Neural cell (in vitro differentiated cells): ENCODE measurements around the gene SOCS6. TPM values are rescaled to one million over a fixed set of nuclear protein-coding genes. Genes with fewer than 3 reads are reported as not detected.

Experiments used
- H2AFZ ChIP-seq: fragments of 200-600, 300-800 bp; sonication (generic), shearing (Covaris generic); 2 replicates; pipeline ENCODE4 v1.6.0; 2014; ENCODE audit warnings: low read depth, mild to moderate bottlenecking, antibody characterized with exemption, low read length, moderate library complexity
- H3F3A ChIP-seq: fragments of 200-600 bp; shearing (Covaris generic); 2 replicates; pipeline ENCODE4 v1.6.1; 2016; ENCODE audit warnings: mild to moderate bottlenecking, moderate library complexity, mixed read lengths, antibody characterized with exemption, low read length; ENCODE audit not compliant: insufficient read depth, poor library complexity, severe bottlenecking
- H3K27ac ChIP-seq: fragments of 200-600, 300-800 bp; sonication (generic), shearing (Covaris generic); 2 replicates; pipeline ENCODE4 v1.5.1; 2014; ENCODE audit warnings: mild to moderate bottlenecking, low read length, moderate library complexity
- H3K27me3 ChIP-seq: fragments of 300-800, 200-600 bp; sonication (generic), shearing (Covaris generic); 2 replicates; pipeline ENCODE4 v1.6.0; 2014; ENCODE audit warnings: mild to moderate bottlenecking, low read depth, low read length, moderate library complexity; ENCODE audit not compliant: insufficient read depth
- H3K36me3 ChIP-seq: fragments of 300-800, 200-600 bp; sonication (generic), shearing (Covaris generic); 2 replicates; pipeline ENCODE4 v1.5.1; 2014; ENCODE audit warnings: mild to moderate bottlenecking, antibody characterized with exemption, low read length, moderate library complexity; ENCODE audit not compliant: insufficient read depth
- H3K4me2 ChIP-seq: fragments of 300-800, 200-600 bp; sonication (generic), shearing (Covaris generic); 2 replicates; pipeline ENCODE4 v1.6.0; 2014; ENCODE audit warnings: mild to moderate bottlenecking, low read length
- H3K4me3 ChIP-seq: fragments of 300-800, 200-600 bp; sonication (generic), shearing (Covaris generic); 2 replicates; pipeline ENCODE4 v1.5.1; 2014; ENCODE audit warnings: mild to moderate bottlenecking, low read length, moderate library complexity
- H3K79me2 ChIP-seq: fragments of 200-600 bp; shearing (Covaris generic); replicated peaks from 2 replicates; pipeline ENCODE4 v1.6.0; 2014; ENCODE audit warnings: mild to moderate bottlenecking, low read length, moderate library complexity; ENCODE audit not compliant: insufficient read depth
- H3K9ac ChIP-seq: fragments of 300-800, 200-600 bp; sonication (generic), shearing (Covaris generic); 2 replicates; pipeline ENCODE4 v1.6.1; 2016; ENCODE audit warnings: mild to moderate bottlenecking, low read length, mixed read lengths
- H3K9me2 ChIP-seq: fragments of 200-600 bp; shearing (Covaris generic); 2 replicates; pipeline ENCODE4 v1.6.1; 2016; ENCODE audit warnings: mild to moderate bottlenecking, low read length, mixed read lengths; ENCODE audit not compliant: insufficient read depth
- H3K9me3 ChIP-seq: fragments of 200-600, 300-800 bp; sonication (generic), shearing (Covaris generic); 2 replicates; pipeline ENCODE4 v1.6.1; 2016; ENCODE audit warnings: mild to moderate bottlenecking, mixed run types, low read length, moderate library complexity, mixed read lengths
- H4K20me1 ChIP-seq: fragments of 200-600 bp; shearing (Covaris generic); 2 replicates; pipeline ENCODE4 v1.6.1; 2016; ENCODE audit warnings: mild to moderate bottlenecking, mixed run types; ENCODE audit not compliant: insufficient read depth
- CTCF ChIP-seq: fragments of 450-650 bp; IDR thresholded peaks from 2 replicates; pipeline ENCODE4 v1.5.1; 2014; ENCODE audit warnings: antibody characterized with exemption, mild to moderate bottlenecking, moderate library complexity; ENCODE audit not compliant: poor library complexity, severe bottlenecking
- EP300 ChIP-seq: fragments of 450-650 bp; conservative IDR thresholded peaks from 2 replicates; pipeline ENCODE4 v1.6.1; 2014; ENCODE audit warnings: antibody characterized with exemption, mild to moderate bottlenecking, moderate library complexity; ENCODE audit not compliant: poor library complexity, severe bottlenecking
- EZH2 ChIP-seq: fragments of 200-600, 300-800 bp; shearing (Covaris generic), sonication (generic); IDR thresholded peaks from 2 replicates; pipeline ENCODE4 v1.6.1; 2014; ENCODE audit warnings: antibody characterized with exemption, low read length, borderline replicate concordance, mild to moderate bottlenecking; ENCODE audit not compliant: insufficient read depth, poor library complexity, severe bottlenecking
- MXI1 ChIP-seq: fragments of 450-650 bp; conservative IDR thresholded peaks from 2 replicates; pipeline ENCODE4 v1.6.1; 2014; ENCODE audit warnings: antibody characterized with exemption, mild to moderate bottlenecking; ENCODE audit not compliant: poor library complexity, severe bottlenecking
- POLR2AphosphoS5 ChIP-seq: IDR thresholded peaks from 2 replicates; pipeline ENCODE4 v1.6.1; 2012
- RAD21 ChIP-seq: fragments of 450-650 bp; conservative IDR thresholded peaks from 2 replicates; pipeline ENCODE4 v1.6.1; 2014; ENCODE audit warnings: antibody characterized with exemption, mild to moderate bottlenecking, moderate library complexity
- REST ChIP-seq: IDR thresholded peaks from 2 replicates; pipeline ENCODE4 v1.6.1; 2012; ENCODE audit warnings: borderline replicate concordance
- SMC3 ChIP-seq: fragments of 450-650 bp; conservative IDR thresholded peaks from 2 replicates; pipeline ENCODE4 v1.6.1; 2014; ENCODE audit warnings: antibody characterized with exemption, mild to moderate bottlenecking, moderate library complexity; ENCODE audit not compliant: poor library complexity
- TAF1 ChIP-seq: IDR thresholded peaks from 2 replicates; pipeline ENCODE4 v1.6.1; 2012; ENCODE audit warnings: low read depth
- polyA plus RNA-seq: library from polyadenylated mRNA; depleted of rRNA; stranded (reverse); fragments of >200 nt; gene quantifications from 2 replicates; pipeline ENCODE4 v1.2.3, GENCODE V29; 2014

The SOCS6 gene
- polyA plus RNA-seq, 1 donor from 2014 or later, result 21.9 TPM

- no peaks in the 10 kb centered on the region for H3F3A ChIP-seq
- H2AFZ ChIP-seq, result no peak overlapping the region
- no peaks in the 10 kb centered on the region for H3K79me2 ChIP-seq
- no peaks in the 10 kb centered on the region for H4K20me1 ChIP-seq
- H3K27me3 ChIP-seq, result no peaks in the 10 kb centered on the region
- no peak overlapping the region for H3K27ac ChIP-seq
- H3K4me3 ChIP-seq, result no peak overlapping the region
- no peak overlapping the region for H3K4me2 ChIP-seq
- H3K9ac ChIP-seq, result no peak overlapping the region
- no peaks in the 10 kb centered on the region for H3K9me2 ChIP-seq
- H3K9me3 ChIP-seq, result no peaks in the 10 kb centered on the region
- TF ChIP-seq POLR2AphosphoS5 (no peak), RAD21 (no peak)
- H3K36me3 ChIP-seq, result no peaks in the 10 kb centered on the region
Measured at GRCh38 chr18:70250781-70251180, 38.1 kb upstream of the SOCS6 start.

- Histone ChIP-seq H3K9ac (no peak overlapping the region), H3K27me3 (no peaks in the 10 kb centered on the region), H4K20me1 (no peaks in the 10 kb centered on the region), H2AFZ (no peak overlapping the region), H3K4me2 (no peak overlapping the region), H3K9me3 (no peaks in the 10 kb centered on the region), H3K36me3 (no peaks in the 10 kb centered on the region), H3K4me3 (no peak overlapping the region), H3K27ac (no peak overlapping the region), H3K9me2 (no peaks in the 10 kb centered on the region), H3K79me2 (no peaks in the 10 kb centered on the region), H3F3A (no peaks in the 10 kb centered on the region)
- TF ChIP-seq CTCF, result no peak
Measured at GRCh38 chr18:70256184-70256583, 32.7 kb upstream of the SOCS6 start.

- Histone ChIP-seq H3K4me3 (no peak overlapping the region), H3K9me3 (no peaks in the 10 kb centered on the region), H3F3A (no peaks in the 10 kb centered on the region), H3K4me2 (no peak overlapping the region), H2AFZ (no peak overlapping the region), H4K20me1 (no peaks in the 10 kb centered on the region), H3K27me3 (no peaks in the 10 kb centered on the region), H3K27ac (no peak overlapping the region), H3K9me2 (no peaks in the 10 kb centered on the region), H3K79me2 (no peaks in the 10 kb centered on the region), H3K36me3 (no peaks in the 10 kb centered on the region), H3K9ac (no peak overlapping the region)
- TF ChIP-seq CTCF (no peak), SMC3 (no peak), EP300 (no peak), RAD21 (no peak), MXI1 (no peak), REST (no peak), POLR2AphosphoS5 (no peak), TAF1 (no peak), EZH2 (no peak)
Measured at GRCh38 chr18:70256994-70257393, 31.9 kb upstream of the SOCS6 start.
